ENCODE data around the gene FGF13. TPM values are rescaled to one million over a fixed set of nuclear protein-coding genes. Genes with fewer than 3 reads are reported as not detected.

FGF13 gene
- total and polyA plus RNA-seq, 12 donors, result 0.30 to 3.3 (median 1.0) TPM

DNA sequence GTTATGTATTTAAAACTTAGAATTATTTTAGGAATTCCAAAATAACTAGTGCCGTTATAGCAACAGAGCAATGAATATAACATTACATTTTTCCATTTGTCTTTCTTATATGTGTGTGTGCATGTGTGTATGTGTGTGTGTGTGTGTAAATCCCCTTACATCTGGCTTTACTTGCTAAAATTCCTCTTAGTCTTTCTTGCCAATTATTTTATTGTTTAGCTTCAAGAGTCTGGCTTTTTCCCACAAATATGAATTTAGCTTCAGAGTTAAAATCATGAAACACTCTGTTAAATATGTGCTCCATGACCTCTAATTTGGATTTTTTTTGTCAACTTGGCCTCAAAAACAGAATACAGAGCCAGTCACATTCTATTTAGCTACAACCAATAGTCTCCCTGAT is 18.9 kb downstream of the FGF13 start:
- Histone ChIP-seq H3K4me1 (no peaks in the 10 kb centered on the region), H3K27ac (no peak overlapping the region), H3K9me3 (no peaks in the 10 kb centered on the region), H3K27me3 (peaks cover 0 to 34% (median 0%) of the 10 kb centered on the region in 7 donors), H3K36me3 (no peaks in the 10 kb centered on the region), H3K4me3 (no peak overlapping the region)
- no peak for ATAC-seq
- TF ChIP-seq, protein P1, sequence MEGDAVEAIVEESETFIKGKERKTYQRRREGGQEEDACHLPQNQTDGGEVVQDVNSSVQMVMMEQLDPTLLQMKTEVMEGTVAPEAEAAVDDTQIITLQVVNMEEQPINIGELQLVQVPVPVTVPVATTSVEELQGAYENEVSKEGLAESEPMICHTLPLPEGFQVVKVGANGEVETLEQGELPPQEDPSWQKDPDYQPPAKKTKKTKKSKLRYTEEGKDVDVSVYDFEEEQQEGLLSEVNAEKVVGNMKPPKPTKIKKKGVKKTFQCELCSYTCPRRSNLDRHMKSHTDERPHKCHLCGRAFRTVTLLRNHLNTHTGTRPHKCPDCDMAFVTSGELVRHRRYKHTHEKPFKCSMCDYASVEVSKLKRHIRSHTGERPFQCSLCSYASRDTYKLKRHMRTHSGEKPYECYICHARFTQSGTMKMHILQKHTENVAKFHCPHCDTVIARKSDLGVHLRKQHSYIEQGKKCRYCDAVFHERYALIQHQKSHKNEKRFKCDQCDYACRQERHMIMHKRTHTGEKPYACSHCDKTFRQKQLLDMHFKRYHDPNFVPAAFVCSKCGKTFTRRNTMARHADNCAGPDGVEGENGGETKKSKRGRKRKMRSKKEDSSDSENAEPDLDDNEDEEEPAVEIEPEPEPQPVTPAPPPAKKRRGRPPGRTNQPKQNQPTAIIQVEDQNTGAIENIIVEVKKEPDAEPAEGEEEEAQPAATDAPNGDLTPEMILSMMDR (IDR thresholded peaks at IDR 0.05), result no peak
- DNase-seq, result no peak
- WGBS, 2 donors, result 72 to 83% methylated on average over 1 of the region's 1 CpG
- intact Hi-C loops (cut with DNase I), result no loop called here

- Histone ChIP-seq H3K36me3 (no peaks in the 10 kb centered on the region), H3K4me1 (no peaks in the 10 kb centered on the region), H3K27ac (no peak overlapping the region), H3K27me3 (peaks cover 0 to 29% (median 0%) of the 10 kb centered on the region in 7 donors), H3K4me3 (no peak overlapping the region), H3K9me3 (no peaks in the 10 kb centered on the region)
- no peak for DNase-seq
- TF ChIP-seq, protein P1 (IDR thresholded peaks at IDR 0.05), result no peak
- 48 to 52% methylated on average over 4 of the region's 4 CpGs for WGBS, 2 donors
- intact Hi-C loops (cut with DNase I), result no loop called here
- ATAC-seq, result no peak
These were observed 20.3 kb downstream of the FGF13 start for GRCh38 chrX:138691186-138691585.

- no peaks in the 10 kb centered on the region for H3K9me3 ChIP-seq
- peaks cover 0 to 23% (median 0%) of the 10 kb centered on the region in 7 donors for H3K27me3 ChIP-seq
- intact Hi-C loops (cut with DNase I), result no loop called here
- H3K4me3 ChIP-seq, result no peak overlapping the region
- ATAC-seq (no peak), DNase-seq (no peak)
- no peaks in the 10 kb centered on the region for H3K36me3 ChIP-seq
- no peak overlapping the region for H3K27ac ChIP-seq
- TF ChIP-seq, protein P1 (IDR thresholded peaks at IDR 0.05), result no peak
- no peaks in the 10 kb centered on the region for H3K4me1 ChIP-seq
These were observed 20.9 kb downstream of the FGF13 start for GRCh38 chrX:138690591-138690990.

DNA sequence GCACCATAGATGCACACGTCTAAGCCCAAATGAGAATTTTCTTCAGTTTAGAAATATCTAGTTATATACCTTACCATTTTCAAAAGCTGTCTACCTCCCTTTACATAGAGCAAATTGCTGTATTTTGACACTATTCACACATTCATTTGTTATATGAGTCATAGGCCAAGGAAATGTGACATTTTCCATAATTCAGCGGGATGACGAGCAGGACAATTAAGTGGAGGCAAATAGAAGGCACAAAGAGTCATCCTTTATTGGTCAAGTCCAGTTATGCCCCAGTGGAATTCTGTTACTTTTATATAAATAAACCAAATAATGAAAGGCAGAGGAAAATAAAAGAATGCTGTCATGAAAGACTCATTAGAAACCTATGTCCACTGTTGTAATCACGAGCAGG is 27.9 kb downstream of the FGF13 start:
- ATAC-seq, result no peak

More for the DNA sequence above, 27.9 kb downstream of the FGF13 start:
- Histone ChIP-seq H3K27ac (no peak overlapping the region), H3K4me3 (no peak overlapping the region), H3K36me3 (no peaks in the 10 kb centered on the region), H3K27me3 (peaks cover 0 to 18% (median 0%) of the 10 kb centered on the region in 7 donors), H3K4me1 (no peaks in the 10 kb centered on the region), H3K9me3 (no peaks in the 10 kb centered on the region)
- TF ChIP-seq, protein P1 (IDR thresholded peaks at IDR 0.05), result no peak
- DNase-seq, result no peak
- 73 to 85% methylated on average over 4 of the region's 4 CpGs for WGBS, 2 donors
- intact Hi-C loops (cut with DNase I), result no loop called here
